Trophoblast cell (in vitro differentiated cells and primary cell): ENCODE results near the gene EFCAB7.

ENCODE experiments used
- DNase-seq, 2 donors: peaks; one replicate each; pipeline ENCODE4 v3.0.0-alpha.2; 2016
- H2AFZ ChIP-seq: 2 replicates; pipeline ENCODE4 v1.6.1; 2013; ENCODE audit warnings: low read length, moderate library complexity, mild to moderate bottlenecking; ENCODE audit not compliant: insufficient read depth, poor library complexity
- H2AK5ac ChIP-seq: 2 replicates; pipeline ENCODE4 v1.6.1; 2013; ENCODE audit warnings: mild to moderate bottlenecking, low read length
- H2BK120ac ChIP-seq: 2 replicates; pipeline ENCODE4 v1.6.1; 2013; ENCODE audit warnings: low read length, mild to moderate bottlenecking, moderate library complexity; ENCODE audit not compliant: insufficient read depth, poor library complexity
- H2BK12ac ChIP-seq: 2 replicates; pipeline ENCODE4 v1.6.1; 2013; ENCODE audit warnings: mild to moderate bottlenecking, low read length, moderate library complexity
- H2BK5ac ChIP-seq: 2 replicates; pipeline ENCODE4 v1.6.1; 2013; ENCODE audit warnings: low read length, low read depth, moderate library complexity, mild to moderate bottlenecking; ENCODE audit not compliant: poor library complexity
- H3K14ac ChIP-seq: 2 replicates; pipeline ENCODE4 v1.6.1; 2013; ENCODE audit warnings: mild to moderate bottlenecking, low read length
- H3K18ac ChIP-seq: 2 replicates; pipeline ENCODE4 v1.6.1; 2013; ENCODE audit warnings: mild to moderate bottlenecking, low read length
- H3K23ac ChIP-seq: 2 replicates; pipeline ENCODE4 v1.6.1; 2013; ENCODE audit warnings: low read length
- H3K27ac ChIP-seq: 2 replicates; pipeline ENCODE4 v1.5.1; 2013; ENCODE audit warnings: low read depth, mild to moderate bottlenecking, inconsistent platforms, low read length, moderate library complexity
- H3K27me3 ChIP-seq: 2 replicates; pipeline ENCODE4 v1.6.1; 2013; ENCODE audit warnings: inconsistent platforms, mild to moderate bottlenecking, low read length, moderate library complexity; ENCODE audit not compliant: insufficient read depth
- H3K36me3 ChIP-seq, 2 experiments: 1 replicate in 1 of 2; 2 replicates in 1 of 2; pipeline ENCODE4 v1.6.1; 2013; ENCODE audit warnings: low read length in 2 of 2, mild to moderate bottlenecking in 2 of 2, moderate library complexity in 1 of 2; ENCODE audit not compliant: insufficient read depth in 2 of 2, control insufficient read depth in 1 of 2
- H3K4ac ChIP-seq: 2 replicates; pipeline ENCODE4 v1.6.1; 2013; ENCODE audit warnings: low read depth, mild to moderate bottlenecking, low read length, moderate library complexity
- H3K4me1 ChIP-seq, 2 experiments: 1 replicate in 1 of 2; 2 replicates in 1 of 2; pipeline ENCODE4 v1.6.1; 2013; ENCODE audit warnings: low read length in 2 of 2, mild to moderate bottlenecking in 2 of 2, moderate library complexity in 1 of 2; ENCODE audit not compliant: insufficient read depth in 2 of 2, control insufficient read depth in 1 of 2
- H3K4me2 ChIP-seq: 2 replicates; pipeline ENCODE4 v1.6.1; 2013; ENCODE audit warnings: inconsistent platforms, mild to moderate bottlenecking, low read length, moderate library complexity
- H3K4me3 ChIP-seq: 2 replicates; pipeline ENCODE4 v1.5.1; 2013; ENCODE audit warnings: mild to moderate bottlenecking, low read depth, low read length, inconsistent platforms
- H3K79me1 ChIP-seq: one replicate; pipeline ENCODE4 v1.6.1; 2013; ENCODE audit warnings: low read length
- H3K79me2 ChIP-seq: 2 replicates; pipeline ENCODE4 v1.6.1; 2013; ENCODE audit warnings: low read length, mild to moderate bottlenecking; ENCODE audit not compliant: control insufficient read depth, insufficient read depth, poor library complexity
- H3K9ac ChIP-seq: 2 replicates; pipeline ENCODE4 v1.6.1; 2013; ENCODE audit warnings: mild to moderate bottlenecking, low read length
- H3K9me3 ChIP-seq: 2 replicates; pipeline ENCODE4 v1.6.1; 2013; ENCODE audit warnings: low read depth, mild to moderate bottlenecking, control low read depth, inconsistent platforms, low read length; ENCODE audit not compliant: insufficient read depth
- H4K12ac ChIP-seq: 2 replicates; pipeline ENCODE4 v1.6.1; 2013; ENCODE audit warnings: low read depth, mild to moderate bottlenecking, low read length, moderate library complexity
- H4K8ac ChIP-seq: 2 replicates; pipeline ENCODE4 v1.6.1; 2013; ENCODE audit warnings: low read depth, mild to moderate bottlenecking, low read length, moderate library complexity
- H4K91ac ChIP-seq: one replicate; pipeline ENCODE4 v1.6.1; 2013; ENCODE audit warnings: low read depth, mild to moderate bottlenecking, low read length, moderate library complexity
- WGBS: extraction: QIAGEN DNeasy Blood & Tissue Kit; methylation state at CpG from one replicate; pipeline ENCODE4 v1.1.7; 2013; ENCODE audit warnings: missing lambda C conversion rate; ENCODE audit not compliant: insufficient read length, insufficient coverage; ENCODE audit errors: extremely low coverage; 5-methylcytosine and 5-hydroxymethylcytosine counted together

EFCAB7 gene

GRCh38 chr1:63601061-63601460 lies 77.7 kb downstream of the EFCAB7 start:
- Histone ChIP-seq H3K79me2 (no peaks in the 10 kb centered on the region), H3K36me3 (no peaks in the 10 kb centered on the region), H2AFZ (no peak overlapping the region), H2BK5ac (no peak overlapping the region), H3K27me3 (no peaks in the 10 kb centered on the region), H2BK120ac (no peak overlapping the region), H3K4me3 (no peak overlapping the region), H3K9ac (no peak overlapping the region), H3K4me1 (no peaks in the 10 kb centered on the region), H3K79me1 (no peaks in the 10 kb centered on the region), H4K12ac (no peak overlapping the region), H3K4ac (no peak overlapping the region), H2AK5ac (no peak overlapping the region), H3K4me2 (no peak overlapping the region), H4K8ac (no peak overlapping the region), H3K23ac (no peak overlapping the region), H4K91ac (no peak overlapping the region), H2BK12ac (no peak overlapping the region), H3K18ac (no peak overlapping the region), H3K9me3 (no peaks in the 10 kb centered on the region), H3K14ac (no peak overlapping the region), H3K27ac (no peak overlapping the region)
- no peak for DNase-seq
- WGBS, result no CpG with 5 or more reads among the region's 3 CpGs

- Histone ChIP-seq H2AFZ (no peak overlapping the region), H3K4me3 (no peak overlapping the region), H3K27me3 (no peaks in the 10 kb centered on the region), H3K4ac (no peak overlapping the region), H3K14ac (no peak overlapping the region), H4K12ac (no peak overlapping the region), H2BK120ac (no peak overlapping the region), H3K79me1 (no peaks in the 10 kb centered on the region), H3K4me1 (no peaks in the 10 kb centered on the region), H4K8ac (no peak overlapping the region), H3K9me3 (no peaks in the 10 kb centered on the region), H3K36me3 (no peaks in the 10 kb centered on the region), H3K4me2 (no peak overlapping the region), H3K18ac (no peak overlapping the region), H2BK12ac (no peak overlapping the region), H4K91ac (no peak overlapping the region), H3K79me2 (no peaks in the 10 kb centered on the region), H2AK5ac (no peak overlapping the region), H3K23ac (no peak overlapping the region), H3K27ac (no peak overlapping the region), H2BK5ac (no peak overlapping the region), H3K9ac (no peak overlapping the region)
- WGBS, result no CpG with 5 or more reads among the region's 4 CpGs
- no peak for DNase-seq
Measured at GRCh38 chr1:63601463-63601862, 78.1 kb downstream of the EFCAB7 start.

- Histone ChIP-seq H3K4ac (no peak overlapping the region), H2BK120ac (no peak overlapping the region), H3K9ac (no peak overlapping the region), H4K91ac (no peak overlapping the region), H2AFZ (no peak overlapping the region), H3K4me1 (no peaks in the 10 kb centered on the region), H3K14ac (no peak overlapping the region), H3K4me3 (no peak overlapping the region), H3K4me2 (no peak overlapping the region), H2BK5ac (no peak overlapping the region), H2AK5ac (no peak overlapping the region), H3K79me2 (no peaks in the 10 kb centered on the region), H4K8ac (no peak overlapping the region), H3K23ac (no peak overlapping the region), H3K36me3 (no peaks in the 10 kb centered on the region), H3K9me3 (no peaks in the 10 kb centered on the region), H3K27ac (no peak overlapping the region), H3K27me3 (no peaks in the 10 kb centered on the region), H3K79me1 (no peaks in the 10 kb centered on the region), H3K18ac (no peak overlapping the region), H2BK12ac (no peak overlapping the region), H4K12ac (no peak overlapping the region)
- no peak for DNase-seq
- WGBS, result no CpG with 5 or more reads among the region's 1 CpG
Measured at GRCh38 chr1:63601912-63602311, 78.6 kb downstream of the EFCAB7 start.

- Histone ChIP-seq H3K4me3 (no peak overlapping the region), H3K18ac (no peak overlapping the region), H3K79me1 (no peaks in the 10 kb centered on the region), H3K27me3 (no peaks in the 10 kb centered on the region), H2BK120ac (no peak overlapping the region), H3K4ac (no peak overlapping the region), H3K9me3 (no peaks in the 10 kb centered on the region), H3K9ac (no peak overlapping the region), H2BK12ac (no peak overlapping the region), H3K23ac (no peak overlapping the region), H3K36me3 (no peaks in the 10 kb centered on the region), H3K79me2 (no peaks in the 10 kb centered on the region), H4K12ac (no peak overlapping the region), H2BK5ac (no peak overlapping the region), H3K4me2 (no peak overlapping the region), H3K14ac (no peak overlapping the region), H3K27ac (no peak overlapping the region), H4K8ac (no peak overlapping the region), H3K4me1 (no peaks in the 10 kb centered on the region), H2AK5ac (no peak overlapping the region), H4K91ac (no peak overlapping the region), H2AFZ (no peak overlapping the region)
- WGBS, result no CpG with 5 or more reads among the region's 5 CpGs
- no peak for DNase-seq
Measured at GRCh38 chr1:63602629-63603028, 79.3 kb downstream of the EFCAB7 start.
